HepG2 (cell line): Measurements from ENCODE around the gene HMG20B. TPM values are rescaled to one million over a fixed set of nuclear protein-coding genes. Genes with fewer than 3 reads are reported as not detected.

Experiments
- ATAC-seq: fragments of 200-7000 bp; cut with Tn5 transposase; 3 replicates; pipeline ENCODE4 v1.9.1; 2020; ENCODE audit warnings: mild to moderate bottlenecking, moderate library complexity
- BruUV-seq: library from RNA; stranded (reverse); fragments of 400-500 nt; replicated peaks from 2 replicates; lab custom pipeline; 2021; lab: Mats Ljungman, UMichigan
- CTCF ChIA-PET: fragments of 300-600 bp; formaldehyde crosslinking; extraction: SDS; loops from one replicate; lab custom pipeline; 2021; ENCODE audit warnings: low total read pairs, inconsistent platforms, low intra/inter-chr PET ratio; lab: Yijun Ruan, JAX
- POLR2A ChIA-PET: fragments of 350-600 bp; sonication (Branson Sonifier 250); formaldehyde crosslinking; loops from one replicate; lab custom pipeline; 2020; ENCODE audit warnings: antibody characterized with exemption, inconsistent platforms; lab: Yijun Ruan, JAX
- DNase-seq: peaks from one replicate; pipeline ENCODE4 v3.0.0-alpha.2; 2015; ENCODE audit warnings: low spot score
- FAIRE-seq: peaks from 3 replicates; lab custom pipeline; 2011; peaks lifted over from hg19 to GRCh38; lab: Jason Lieb, UNC
- H2AFZ ChIP-seq: one replicate; pipeline ENCODE4 v1.6.1; 2011; ENCODE audit warnings: low read length, inconsistent platforms
- H3K27ac ChIP-seq: fragments of 300-600 bp; 3 replicates; pipeline ENCODE4 v1.8.0; 2011; ENCODE audit warnings: mixed run types, mild to moderate bottlenecking, mixed read lengths, low read length, inconsistent platforms; ENCODE audit not compliant: insufficient read depth; ENCODE audit errors: extremely low read length
- H3K27me3 ChIP-seq, 2 experiments: fragments of 200-600 bp in 1 of 2; 2 replicates in 1 of 2; 3 replicates in 1 of 2; pipeline versions ENCODE4 v1.6.0 to v1.8.0; 2011; ENCODE audit warnings: low read length in 2 of 2, mild to moderate bottlenecking in 2 of 2, moderate library complexity in 2 of 2, inconsistent platforms in 1 of 2; ENCODE audit not compliant: insufficient read depth in 2 of 2, control insufficient read depth in 1 of 2
- H3K36me3 ChIP-seq, 2 experiments: fragments of 200-600 bp in 1 of 2; replicated peaks in 1 of 2; 2 replicates in 1 of 2; 3 replicates in 1 of 2; pipeline versions ENCODE4 v1.5.1 to v1.8.0; 2011; ENCODE audit warnings: low read length in 2 of 2, inconsistent platforms in 1 of 2; ENCODE audit not compliant: insufficient read depth in 2 of 2, control insufficient read depth in 1 of 2
- H3K4me1 ChIP-seq: 2 replicates; pipeline ENCODE4 v1.5.1; 2012; ENCODE audit warnings: low read length, inconsistent platforms; ENCODE audit not compliant: insufficient read depth
- H3K4me2 ChIP-seq: 2 replicates; pipeline ENCODE4 v1.6.0; 2011; ENCODE audit warnings: low read depth, low read length, inconsistent platforms
- H3K4me3 ChIP-seq, 3 experiments: fragments of 200-600 bp in 1 of 3; sonication (generic), shearing (Covaris generic) in 1 of 3; replicated peaks in 1 of 3; 2 replicates each; pipeline ENCODE4 v1.5.1; 2011 to 2016; ENCODE audit warnings: low read length in 3 of 3, inconsistent platforms in 2 of 3, low read depth in 2 of 3, mild to moderate bottlenecking in 2 of 3, control low read depth in 1 of 3, mixed read lengths in 1 of 3; ENCODE audit not compliant: insufficient read depth in 1 of 3
- H3K79me2 ChIP-seq: one replicate; pipeline ENCODE4 v1.6.1; 2011; ENCODE audit warnings: low read length, inconsistent platforms; ENCODE audit not compliant: insufficient read depth
- H3K9ac ChIP-seq: 2 replicates; pipeline ENCODE4 v1.6.0; 2011; ENCODE audit warnings: mild to moderate bottlenecking, low read depth, low read length, inconsistent platforms; ENCODE audit not compliant: insufficient read depth
- H3K9me3 ChIP-seq: 2 replicates; pipeline ENCODE4 v1.5.1; 2012; ENCODE audit warnings: mild to moderate bottlenecking, low read length
- H4K20me1 ChIP-seq: 2 replicates; pipeline ENCODE4 v1.6.0; 2011; ENCODE audit warnings: inconsistent platforms, mild to moderate bottlenecking, low read length, moderate library complexity; ENCODE audit not compliant: insufficient read depth
- AGO2 ChIP-seq: fragments of 200-400 bp; formaldehyde crosslinking; optimal IDR thresholded peaks from 2 replicates; pipeline ENCODE3; 2017; ENCODE audit warnings: mild to moderate bottlenecking, low read depth, low read length, moderate library complexity
- CBX2 ChIP-seq, 2 experiments: fragments of 200-600 bp in 1 of 2; sonication (generic); formaldehyde crosslinking in 1 of 2; IDR thresholded peaks; 2 replicates each; pipeline versions ENCODE4 v1.7.0 to v1.8.1; 2018 to 2022; ENCODE audit warnings: low read depth in 2 of 2, low read length in 1 of 2, mild to moderate bottlenecking in 1 of 2, missing genetic modification reagents in 1 of 2
- EEA1 ChIP-seq: sonication (generic); formaldehyde crosslinking; IDR thresholded peaks from 2 replicates; pipeline ENCODE4 v1.5.1; 2020; ENCODE audit warnings: mild to moderate bottlenecking, missing genetic modification reagents, borderline replicate concordance
- KAT7 ChIP-seq: IDR thresholded peaks from 2 replicates; pipeline ENCODE4 v1.6.1; 2018; ENCODE audit warnings: borderline replicate concordance, missing compliant biosample characterization
- POLR2G ChIP-seq: fragments of 200-400 bp; formaldehyde crosslinking; IDR thresholded peaks from 2 replicates; pipeline ENCODE4 v1.6.1; 2018; ENCODE audit warnings: mild to moderate bottlenecking, low read depth, low read length, moderate library complexity
- TRIM24 ChIP-seq: sonication (generic); formaldehyde crosslinking; IDR thresholded peaks from 2 replicates; pipeline ENCODE4 v1.8.0; 2022; ENCODE audit warnings: mild to moderate bottlenecking, missing genetic modification reagents
- ZBTB8A ChIP-seq: sonication (generic); formaldehyde crosslinking; IDR thresholded peaks from 2 replicates; pipeline ENCODE4 v1.4.0; 2020; ENCODE audit warnings: mild to moderate bottlenecking, low read depth, missing genetic modification reagents, borderline replicate concordance
- ZC3H13 ChIP-seq: sonication (generic); formaldehyde crosslinking; IDR thresholded peaks from 2 replicates; pipeline ENCODE4 v1.8.1; 2023; ENCODE audit warnings: mild to moderate bottlenecking, missing genetic modification reagents, moderate library complexity
- ZFAT ChIP-seq: sonication (generic); formaldehyde crosslinking; conservative IDR thresholded peaks from 2 replicates; pipeline ENCODE4 v1.8.1; 2023; ENCODE audit warnings: missing genetic modification reagents, inconsistent platforms
- ZNF468 ChIP-seq: sonication (generic); formaldehyde crosslinking; IDR thresholded peaks from 2 replicates; pipeline ENCODE4 v1.8.0; 2022; ENCODE audit warnings: mild to moderate bottlenecking, moderate library complexity, missing genetic modification reagents
- ZNF777 ChIP-seq: sonication (generic); formaldehyde crosslinking; IDR thresholded peaks from 2 replicates; pipeline ENCODE4 v1.4.0; 2020; ENCODE audit warnings: missing genetic modification reagents
- ZNF879 ChIP-seq: sonication (generic); formaldehyde crosslinking; IDR thresholded peaks from 2 replicates; pipeline ENCODE4 v1.8.1; 2023; ENCODE audit warnings: missing genetic modification reagents
- WGBS: methylation state at CpG from one replicate; pipeline ENCODE4 v1.1.6; 2017; ENCODE audit warnings: low lambda C conversion rate; 5-methylcytosine and 5-hydroxymethylcytosine counted together
- in situ Hi-C: cut with HindIII; loops from 2 replicates; pipeline ENCODE4 v1.10.0; 2017; ENCODE audit warnings: low pct_unique_long_range_greater_than_20kb; ENCODE audit not compliant: extremely low pct_ligation_motif_present
- intact Hi-C: fragments of 100-400 bp; cut with micrococcal nuclease; formaldehyde crosslinking; loops from one replicate; pipeline ENCODE4 v1.10.0; 2022; ENCODE audit not compliant: unreplicated experiment
- polyA plus RNA-seq, 8 experiments: library from polyadenylated mRNA; depleted of rRNA in 3 of 8; stranded (reverse) in 7 of 8; unstranded in 1 of 8; fragments of >200 nt; fragmentation: Illumina TruSeq in 4 of 8; extraction: Trizol in 4 of 8; gene quantifications; 2 replicates each; pipeline versions ENCODE4 v1.2.1 to v1.2.3, GENCODE V29; 2011 to 2016; ENCODE audit warnings: low read depth in 4 of 8, missing spikeins in 1 of 8, mixed read lengths in 1 of 8; ENCODE audit not compliant: insufficient read depth in 1 of 8
- total RNA-seq, 5 experiments: library from RNA; depleted of rRNA; stranded (reverse); fragments of >200 nt; fragmentation: Illumina TruSeq; extraction: Trizol; gene quantifications; 2 replicates each; pipeline ENCODE4 v1.2.3, GENCODE V29; 2016; ENCODE audit warnings: low read depth in 1 of 5

The HMG20B gene
- total and polyA plus RNA-seq, 2 of the 13 experiments (the other 11 are each of a cell fraction or from before 2014, with no cell fraction given) = 23.9 to 29.2 TPM

DNA sequence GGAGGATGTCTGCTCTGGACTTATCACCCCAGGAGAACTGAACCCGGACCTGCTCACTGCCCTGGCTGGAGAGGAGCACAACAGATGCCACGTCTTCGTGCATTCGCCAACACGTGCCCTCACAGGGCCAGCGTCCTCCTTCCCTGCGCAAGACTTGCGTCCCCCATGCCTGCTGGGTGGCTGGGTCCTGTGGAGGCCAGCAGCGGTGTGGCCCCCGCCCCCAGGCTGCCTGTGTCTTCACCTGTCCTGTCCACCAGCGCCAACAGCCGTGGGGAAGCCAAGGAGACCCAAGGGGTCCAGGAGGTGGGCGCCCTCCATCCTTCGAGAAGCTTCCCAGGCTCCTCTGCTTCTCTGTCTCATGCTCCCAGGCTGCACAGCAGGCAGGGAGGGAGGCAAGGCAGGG lies 37.2 kb upstream of the HMG20B start:
- CTCF ChIA-PET = no interaction called here
- POLR2A ChIA-PET = no interaction called here
- no peak overlapping the region for H3K9ac ChIP-seq
- in situ Hi-C loops = no loop called here
- H3K4me2 ChIP-seq = no peak overlapping the region
- no peak for DNase-seq
- H3K27me3 ChIP-seq = no peaks in the 10 kb centered on the region
- BruUV-seq = TSS peak; percentile 22
- intact Hi-C loops = no loop called here
- H3K27ac ChIP-seq = no peak overlapping the region
- H3K9me3 ChIP-seq = no peaks in the 10 kb centered on the region
- H3K79me2 ChIP-seq = no peaks in the 10 kb centered on the region
- no peak overlapping the region for H3K4me3 ChIP-seq
- peaks cover 11 to 20% of the 10 kb centered on the region in 2 experiments; a peak in 4 of 5 replicates for H3K36me3 ChIP-seq
- no peak for TF ChIP-seq ZNF468 (CRISPR knock-in tag)
- TF ChIP-seq TRIM24 (CRISPR knock-in tag) = no peak
- no peak for TF ChIP-seq CBX2 (IDR thresholded peaks at IDR 0.05; ENCODE audit: low read depth, low read length)
- no peak for TF ChIP-seq CBX2 (CRISPR knock-in tag; IDR thresholded peaks at IDR 0.05; ENCODE audit: low read depth)
- TF ChIP-seq ZFAT (CRISPR knock-in tag) = no peak
- peak; percentile 42 for TF ChIP-seq AGO2
- no peak for TF ChIP-seq ZNF777 (CRISPR knock-in tag)
- TF ChIP-seq KAT7 (CRISPR knock-in tag) = no peak
- TF ChIP-seq ZC3H13 = peak; percentile 80; the same call in 1 of the 2 replicates
- TF ChIP-seq ZBTB8A (CRISPR knock-in tag) = no peak
- WGBS = 100% methylated on average over 10 of the region's 14 CpGs
- no peak for FAIRE-seq
- no peaks in the 10 kb centered on the region; the same call in 1 of the 2 replicates for H4K20me1 ChIP-seq
- no peak overlapping the region for H2AFZ ChIP-seq
- no peak for ATAC-seq
- no peaks in the 10 kb centered on the region for H3K4me1 ChIP-seq

- in situ Hi-C loops (no loop called here), intact Hi-C loops (no loop called here)
- ChIA-PET POLR2A (no interaction called here), CTCF (no interaction called here)
- Histone ChIP-seq H3K4me3 (no peak overlapping the region), H4K20me1 (no peaks in the 10 kb centered on the region; the same call in 1 of the 2 replicates), H3K9me3 (no peaks in the 10 kb centered on the region), H3K4me2 (no peak overlapping the region), H2AFZ (no peak overlapping the region), H3K4me1 (no peaks in the 10 kb centered on the region), H3K36me3 (peaks cover 8 to 20% of the 10 kb centered on the region in 2 experiments; a peak in 4 of 5 replicates), H3K27me3 (no peaks in the 10 kb centered on the region), H3K79me2 (no peaks in the 10 kb centered on the region), H3K9ac (no peak overlapping the region), H3K27ac (no peak overlapping the region)
- DNase-seq (no peak), FAIRE-seq (no peak), ATAC-seq (no peak)
- WGBS = 96% methylated on average over 10 of the region's 10 CpGs
- no TSS peak for BruUV-seq
- TF ChIP-seq ZNF879 (CRISPR knock-in tag) (no peak), EEA1 (no peak), POLR2G (peak; percentile 39; the same call in 1 of the 2 replicates)
These were observed 36.8 kb upstream of the HMG20B start for GRCh38 chr19:3535981-3536380.
